Measurements from ENCODE around the gene EMP2.

The EMP2 gene

GRCh38 chr16:10610499-10611184 is 30.2 kb upstream of the EMP2 start:
- no peak for DNase-seq

- no peak for DNase-seq
Measured at GRCh38 chr16:10609402-10609774, 29.0 kb upstream of the EMP2 start.

GRCh38 chr16:10608687-10609401 is 28.4 kb upstream of the EMP2 start:
- peak in 27 of 58 donors; percentile 2 to 55 (median 18) for DNase-seq

GRCh38 chr16:10607157-10607556 is 26.8 kb upstream of the EMP2 start:
- no peak for DNase-seq

GRCh38 chr16:10606607-10607006 is 26.2 kb upstream of the EMP2 start:
- DNase-seq = no peak

- DNase-seq = no peak
Measured at GRCh38 chr16:10605636-10606035, 25.2 kb upstream of the EMP2 start.

GRCh38 chr16:10601444-10602408 is 21.3 kb upstream of the EMP2 start:
- DNase-seq = no peak

GRCh38 chr16:10600782-10601443 is 20.5 kb upstream of the EMP2 start:
- DNase-seq = no peak

- no peak for DNase-seq
Measured at GRCh38 chr16:10599626-10600025, 19.2 kb upstream of the EMP2 start.

GRCh38 chr16:10598157-10598556 is 17.8 kb upstream of the EMP2 start:
- no peak for DNase-seq

GRCh38 chr16:10597187-10597601 is 16.8 kb upstream of the EMP2 start:
- DNase-seq = no peak

- DNase-seq = no peak
Measured at GRCh38 chr16:10594312-10594950, 14.0 kb upstream of the EMP2 start.

- no peak for DNase-seq
Measured at GRCh38 chr16:10592611-10593010, 12.2 kb upstream of the EMP2 start.

GRCh38 chr16:10590342-10590741 is 9.9 kb upstream of the EMP2 start:
- DNase-seq = no peak

- DNase-seq = no peak
Measured at GRCh38 chr16:10589109-10589508, 8.7 kb upstream of the EMP2 start.

GRCh38 chr16:10587622-10588021 is 7.2 kb upstream of the EMP2 start:
- DNase-seq = no peak

GRCh38 chr16:10584981-10585438 is 4.6 kb upstream of the EMP2 start:
- no peak for DNase-seq

- DNase-seq = no peak
Measured at GRCh38 chr16:10583269-10583668, 2.9 kb upstream of the EMP2 start.

- no peak for DNase-seq
Measured at GRCh38 chr16:10581507-10581906, 1.1 kb upstream of the EMP2 start.

- DNase-seq = no peak
Measured at GRCh38 chr16:10580883-10581247, 467 bp upstream of the EMP2 start.

GRCh38 chr16:10579575-10579964 is 828 bp downstream of the EMP2 start:
- no peak for DNase-seq

All from anterior cingulate cortex (tissue), 58 donors.